Measurements from ENCODE around the gene OTOF. TPM values are rescaled to one million over a fixed set of nuclear protein-coding genes. Genes with fewer than 3 reads are reported as not detected.

Gene OTOF
- polyA plus RNA-seq, 2 of the 4 experiments (the other 2 are of a cell fraction), result 0.05 to 0.22 TPM

DNA sequence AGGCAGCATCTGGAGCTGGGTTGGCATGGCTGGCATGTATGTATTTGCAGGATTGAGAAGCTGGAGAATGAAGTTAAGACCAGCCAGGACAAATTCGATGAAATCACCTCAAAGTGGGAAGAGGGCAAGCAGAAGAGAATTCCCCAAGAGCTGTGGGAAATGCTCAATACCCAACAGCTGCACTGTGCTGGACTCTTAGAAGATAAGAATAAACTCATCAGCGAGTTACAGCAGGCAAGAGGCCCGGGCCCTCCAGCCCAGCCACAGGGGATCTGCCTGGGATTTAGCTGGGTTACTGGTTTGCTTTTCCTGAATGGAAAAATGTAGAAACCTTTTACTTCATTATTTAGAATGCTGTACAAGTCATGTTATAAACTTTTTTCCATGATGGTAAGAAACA, 53.7 kb downstream of the OTOF start:
- Histone ChIP-seq H3K4me1 (no peaks in the 10 kb centered on the region), H3K4me3 (no peak overlapping the region), H3K27ac (no peak overlapping the region), H3K4me2 (no peak overlapping the region), H3K9me3 (no peaks in the 10 kb centered on the region)
- FAIRE-seq, result no peak
- CTCF ChIA-PET, result interaction anchor here (0.8 to 4.3 kb wide), 2 partner anchors 8 to 154 kb away, joined by 4 to 17 read pairs; no protein-coding TSS in a partner anchor
- no peak for TF ChIP-seq PHF8 (IDR thresholded peaks at IDR 0.05; ENCODE audit: borderline replicate concordance, low read depth)
- TF ChIP-seq RNF2 (IDR thresholded peaks at IDR 0.05; ENCODE audit: borderline replicate concordance, low read depth), result no peak
- no peak for TF ChIP-seq ZFP36 (IDR thresholded peaks at IDR 0.05; ENCODE audit: borderline replicate concordance, partially characterized antibody)
- no peak for TF ChIP-seq ZC3H11A (IDR thresholded peaks at IDR 0.05)
- TF ChIP-seq FOSL2 (IDR thresholded peaks at IDR 0.05), result no peak
- TF ChIP-seq FOSL2 (CRISPR knock-in tag; IDR thresholded peaks at IDR 0.05), result no peak
- no peak for TF ChIP-seq POLR2AphosphoS2 (conservative IDR thresholded peaks at IDR 0.05; ENCODE audit: low read length)
- TF ChIP-seq MAFK (IDR thresholded peaks at IDR 0.05; ENCODE audit: partially characterized antibody), result no peak
- TF ChIP-seq, protein P1, sequence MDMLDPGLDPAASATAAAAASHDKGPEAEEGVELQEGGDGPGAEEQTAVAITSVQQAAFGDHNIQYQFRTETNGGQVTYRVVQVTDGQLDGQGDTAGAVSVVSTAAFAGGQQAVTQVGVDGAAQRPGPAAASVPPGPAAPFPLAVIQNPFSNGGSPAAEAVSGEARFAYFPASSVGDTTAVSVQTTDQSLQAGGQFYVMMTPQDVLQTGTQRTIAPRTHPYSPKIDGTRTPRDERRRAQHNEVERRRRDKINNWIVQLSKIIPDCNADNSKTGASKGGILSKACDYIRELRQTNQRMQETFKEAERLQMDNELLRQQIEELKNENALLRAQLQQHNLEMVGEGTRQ (IDR thresholded peaks at IDR 0.05), result no peak
- no peak for TF ChIP-seq CHD2 (IDR thresholded peaks at IDR 0.05; ENCODE audit: low read length, partially characterized antibody)
- no peak for TF ChIP-seq HOXA7 (CRISPR knock-in tag; IDR thresholded peaks at IDR 0.05)
- TF ChIP-seq, protein P2, sequence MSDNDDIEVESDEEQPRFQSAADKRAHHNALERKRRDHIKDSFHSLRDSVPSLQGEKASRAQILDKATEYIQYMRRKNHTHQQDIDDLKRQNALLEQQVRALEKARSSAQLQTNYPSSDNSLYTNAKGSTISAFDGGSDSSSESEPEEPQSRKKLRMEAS (IDR thresholded peaks at IDR 0.05), result no peak
- TF ChIP-seq, protein P3, sequence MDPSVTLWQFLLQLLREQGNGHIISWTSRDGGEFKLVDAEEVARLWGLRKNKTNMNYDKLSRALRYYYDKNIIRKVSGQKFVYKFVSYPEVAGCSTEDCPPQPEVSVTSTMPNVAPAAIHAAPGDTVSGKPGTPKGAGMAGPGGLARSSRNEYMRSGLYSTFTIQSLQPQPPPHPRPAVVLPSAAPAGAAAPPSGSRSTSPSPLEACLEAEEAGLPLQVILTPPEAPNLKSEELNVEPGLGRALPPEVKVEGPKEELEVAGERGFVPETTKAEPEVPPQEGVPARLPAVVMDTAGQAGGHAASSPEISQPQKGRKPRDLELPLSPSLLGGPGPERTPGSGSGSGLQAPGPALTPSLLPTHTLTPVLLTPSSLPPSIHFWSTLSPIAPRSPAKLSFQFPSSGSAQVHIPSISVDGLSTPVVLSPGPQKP (IDR thresholded peaks at IDR 0.05; ENCODE audit: low read depth, low read length), result no peak
- TF ChIP-seq JUN (IDR thresholded peaks at IDR 0.05), result no peak
- TF ChIP-seq FOSB (CRISPR knock-in tag; IDR thresholded peaks at IDR 0.05), result no peak
- ATAC-seq, result no peak
- POLR2A ChIA-PET, result no interaction called here
- no peak for DNase-seq (ENCODE audit: low read depth in 1 of 2, low spot score in 1 of 2)
- 36% methylated on average over 3 of the region's 3 CpGs for WGBS (ENCODE audit: missing lambda C conversion rate)

DNA sequence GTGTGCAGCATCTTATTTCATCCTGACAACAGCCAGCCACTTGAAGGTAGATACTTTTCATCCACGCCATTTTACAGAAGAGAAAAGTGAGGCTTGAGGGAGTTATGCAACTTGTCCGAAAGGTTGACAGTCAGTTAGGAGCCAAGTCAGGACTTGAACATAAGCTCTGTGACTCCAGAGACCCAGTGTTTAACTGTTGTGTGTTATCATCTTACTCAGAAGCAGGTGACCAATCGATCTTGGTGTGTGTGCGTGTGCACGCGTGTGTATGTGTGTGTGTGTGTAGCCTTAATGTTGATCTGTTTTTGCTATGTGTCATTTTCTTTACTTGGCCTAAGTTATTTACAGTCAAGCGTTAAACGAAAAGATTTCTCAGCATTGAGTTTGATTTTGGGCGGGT, 54.2 kb downstream of the OTOF start:
- ChIA-PET POLR2A (no interaction called here), CTCF (interaction anchor here (0.8 to 4.3 kb wide), 3 partner anchors 8 to 155 kb away, joined by 3 to 17 read pairs (median 4); no protein-coding TSS in a partner anchor)
- WGBS (ENCODE audit: missing lambda C conversion rate), result 77% methylated on average over 9 of the region's 9 CpGs
- Histone ChIP-seq H3K27ac (no peak overlapping the region), H3K4me2 (no peak overlapping the region), H3K9me3 (no peaks in the 10 kb centered on the region), H3K4me3 (no peak overlapping the region), H3K4me1 (no peaks in the 10 kb centered on the region)
- FAIRE-seq (no peak), ATAC-seq (no peak), DNase-seq (ENCODE audit: low read depth in 1 of 2, low spot score in 1 of 2) (no peak)
- no peak for TF ChIP-seq MAFK (IDR thresholded peaks at IDR 0.05; ENCODE audit: partially characterized antibody)
- TF ChIP-seq NR3C1 (IDR thresholded peaks at IDR 0.05), result no peak
- TF ChIP-seq KDM1A (IDR thresholded peaks at IDR 0.05; ENCODE audit: low read depth), result no peak
- no peak for TF ChIP-seq PHF8 (IDR thresholded peaks at IDR 0.05; ENCODE audit: borderline replicate concordance, low read depth)
- no peak for TF ChIP-seq HDAC2 (IDR thresholded peaks at IDR 0.05)
- no peak for TF ChIP-seq POLR2AphosphoS2 (conservative IDR thresholded peaks at IDR 0.05; ENCODE audit: low read length)
- no peak for TF ChIP-seq BHLHE40 (IDR thresholded peaks at IDR 0.05; ENCODE audit: low read depth, low read length)
- TF ChIP-seq RFX5 (IDR thresholded peaks at IDR 0.05), result no peak
- TF ChIP-seq TP53 (CRISPR knock-in tag; IDR thresholded peaks at IDR 0.05), result no peak
- TF ChIP-seq ZFP36 (IDR thresholded peaks at IDR 0.05; ENCODE audit: borderline replicate concordance, partially characterized antibody), result no peak
- no peak for TF ChIP-seq NPAS2 (CRISPR knock-in tag; IDR thresholded peaks at IDR 0.05; ENCODE audit: borderline replicate concordance)
- TF ChIP-seq, protein P1 (IDR thresholded peaks at IDR 0.05), result no peak

All from A549 (cell line).